Tibial nerve (tissue), 4 donors: ENCODE data around the gene CWF19L1. TPM values are rescaled to one million over a fixed set of nuclear protein-coding genes. Genes with fewer than 3 reads are reported as not detected.
"Not testable (repeated sequence)": the region's sequence is repeated elsewhere in the genome, so short reads cannot be mapped to it uniquely, and the experiment has no call there.

Experiments
- DNase-seq, 2 donors: peaks; one replicate each; pipeline ENCODE4 v3.0.0-alpha.2; 2019; ENCODE audit warnings: low spot score in 2 of 2
- H3K27ac ChIP-seq, 4 donors: fragments of 200-600 bp; sonication (generic) in 3 of 4; one replicate each; pipeline ENCODE4 v1.5.1; 2017 to 2019; ENCODE audit warnings: mild to moderate bottlenecking in 1 of 4
- H3K27me3 ChIP-seq, 2 donors: fragments of 200-600 bp; sonication (generic) in 1 of 2; one replicate each; pipeline versions ENCODE4 v1.5.1 to v1.6.0; 2017 to 2019
- H3K36me3 ChIP-seq, 3 donors: fragments of 200-600 bp; sonication (generic); one replicate each; pipeline ENCODE4 v1.5.1; 2018 to 2019
- H3K4me1 ChIP-seq, 4 donors: fragments of 200-600 bp; sonication (generic) in 3 of 4; one replicate each; pipeline ENCODE4 v1.5.1; 2017 to 2019
- H3K4me3 ChIP-seq, 4 donors: fragments of 200-600 bp; sonication (generic) in 3 of 4; one replicate each; pipeline ENCODE4 v1.5.1; 2017 to 2019; ENCODE audit warnings: mild to moderate bottlenecking in 1 of 4, moderate library complexity in 1 of 4
- H3K9me3 ChIP-seq, 4 donors: fragments of 200-600 bp; sonication (generic) in 3 of 4; one replicate each; pipeline ENCODE4 v1.5.1; 2017 to 2019
- EP300 ChIP-seq, 2 donors: sonication (generic); formaldehyde crosslinking; IDR thresholded peaks; one replicate each; pipeline ENCODE4 v1.6.1; 2017; ENCODE audit warnings: antibody characterized with exemption in 2 of 2, mild to moderate bottlenecking in 1 of 2
- POLR2A ChIP-seq, 2 donors: fragments of 450-650 bp; IDR thresholded peaks; one replicate each; pipeline ENCODE4 v1.6.1; 2017; ENCODE audit warnings: antibody characterized with exemption in 2 of 2, mild to moderate bottlenecking in 2 of 2, moderate library complexity in 2 of 2
- WGBS, 2 donors: methylation state at CpG; one replicate each; pipeline ENCODE4 v1.1.5; 2018; 5-methylcytosine and 5-hydroxymethylcytosine counted together
- total RNA-seq, 4 donors: library from RNA; depleted of rRNA; stranded (reverse); fragments of >200 nt; gene quantifications; one replicate each; pipeline ENCODE4 v1.1.0, GENCODE V29; 2016
- TF ChIP-seq, protein P1 (sequence below), 5 experiments: fragments of 200-600 bp in 3 of 5; fragments of 450-650 bp in 2 of 5; sonication (generic) in 3 of 5; IDR thresholded peaks; one replicate each; pipeline ENCODE4 v1.5.1; 2016 to 2019; ENCODE audit warnings: antibody characterized with exemption in 5 of 5, mild to moderate bottlenecking in 3 of 5, moderate library complexity in 2 of 5

The CWF19L1 gene
- total RNA-seq, 4 donors from 2014 or later, result 21.9 to 35.9 (median 26.1) TPM

DNA sequence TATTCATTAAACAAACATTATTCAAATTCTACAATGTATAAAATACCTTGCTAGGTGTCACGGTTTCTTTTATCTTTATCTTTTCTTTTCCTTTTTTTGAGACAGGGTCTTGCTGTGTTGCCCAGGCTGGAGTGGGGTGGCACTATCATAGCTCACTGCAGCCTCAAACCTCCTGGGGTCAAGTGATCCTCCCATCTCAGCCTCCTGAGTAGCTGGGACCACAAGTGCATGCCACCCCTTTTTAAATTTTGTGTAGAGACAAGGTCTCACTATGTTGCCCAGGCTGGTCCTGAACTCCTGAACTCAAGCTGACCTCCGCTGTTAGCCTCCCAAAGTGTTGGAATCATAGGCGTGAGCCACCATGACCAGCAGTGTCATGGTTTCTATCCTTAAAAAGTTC, 37.0 kb upstream of the CWF19L1 start:
- H3K36me3 ChIP-seq, result no peaks in the 10 kb centered on the region
- peaks cover 0 to 9% of the 10 kb centered on the region in 2 donors for H3K27me3 ChIP-seq
- H3K9me3 ChIP-seq, result no peaks in the 10 kb centered on the region
- H3K4me1 ChIP-seq, result no peaks in the 10 kb centered on the region
- no peak overlapping the region for H3K27ac ChIP-seq
- 73 to 83% methylated on average over 3 of the region's 3 CpGs for WGBS, 2 donors
- H3K4me3 ChIP-seq, result no peak overlapping the region
- DNase-seq, result no peak
- TF ChIP-seq EP300 (IDR thresholded peaks at IDR 0.05) (no peak), POLR2A (IDR thresholded peaks at IDR 0.05) (no peak)

DNA sequence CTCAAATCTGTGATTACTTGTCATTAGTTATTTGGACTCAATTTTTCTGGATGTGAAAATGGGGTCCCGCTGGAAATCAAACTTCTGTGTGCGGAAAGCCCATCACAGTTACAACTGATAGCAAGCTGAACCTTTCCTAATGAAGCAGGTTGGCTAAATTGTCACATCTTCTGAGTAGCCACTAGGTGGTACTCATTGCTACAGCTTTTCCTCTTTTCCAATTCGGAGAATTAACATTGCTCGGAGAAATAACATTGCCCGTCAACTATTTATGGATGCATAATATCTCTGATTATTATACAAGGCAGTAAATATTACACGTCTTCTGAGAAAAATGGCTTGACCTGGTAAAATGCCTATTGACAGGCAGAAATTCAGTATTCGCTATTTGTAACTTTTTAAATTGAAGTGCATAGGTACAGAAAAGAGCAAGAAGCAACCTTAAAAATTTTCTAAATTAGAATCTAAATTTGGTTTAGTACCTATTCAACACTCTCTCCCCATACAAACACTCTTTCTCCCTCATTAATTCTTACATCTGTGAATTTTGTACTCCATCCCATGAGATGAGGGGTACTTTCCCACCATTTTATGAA, 36.4 kb upstream of the CWF19L1 start:
- TF ChIP-seq, protein P1, sequence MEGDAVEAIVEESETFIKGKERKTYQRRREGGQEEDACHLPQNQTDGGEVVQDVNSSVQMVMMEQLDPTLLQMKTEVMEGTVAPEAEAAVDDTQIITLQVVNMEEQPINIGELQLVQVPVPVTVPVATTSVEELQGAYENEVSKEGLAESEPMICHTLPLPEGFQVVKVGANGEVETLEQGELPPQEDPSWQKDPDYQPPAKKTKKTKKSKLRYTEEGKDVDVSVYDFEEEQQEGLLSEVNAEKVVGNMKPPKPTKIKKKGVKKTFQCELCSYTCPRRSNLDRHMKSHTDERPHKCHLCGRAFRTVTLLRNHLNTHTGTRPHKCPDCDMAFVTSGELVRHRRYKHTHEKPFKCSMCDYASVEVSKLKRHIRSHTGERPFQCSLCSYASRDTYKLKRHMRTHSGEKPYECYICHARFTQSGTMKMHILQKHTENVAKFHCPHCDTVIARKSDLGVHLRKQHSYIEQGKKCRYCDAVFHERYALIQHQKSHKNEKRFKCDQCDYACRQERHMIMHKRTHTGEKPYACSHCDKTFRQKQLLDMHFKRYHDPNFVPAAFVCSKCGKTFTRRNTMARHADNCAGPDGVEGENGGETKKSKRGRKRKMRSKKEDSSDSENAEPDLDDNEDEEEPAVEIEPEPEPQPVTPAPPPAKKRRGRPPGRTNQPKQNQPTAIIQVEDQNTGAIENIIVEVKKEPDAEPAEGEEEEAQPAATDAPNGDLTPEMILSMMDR (IDR thresholded peaks at IDR 0.05), result peak; percentile 34 to 58 (median 50)
- no peak for TF ChIP-seq EP300 (IDR thresholded peaks at IDR 0.05)
- H3K4me3 ChIP-seq, result no peak overlapping the region
- 25 to 27% methylated on average over 7 of the region's 7 CpGs for WGBS, 2 donors
- H3K27me3 ChIP-seq, result peaks cover 0 to 9% of the 10 kb centered on the region in 2 donors
- no peaks in the 10 kb centered on the region for H3K4me1 ChIP-seq
- no peaks in the 10 kb centered on the region for H3K9me3 ChIP-seq
- H3K36me3 ChIP-seq, result no peaks in the 10 kb centered on the region
- no peak overlapping the region for H3K27ac ChIP-seq
- no peak for DNase-seq

DNA sequence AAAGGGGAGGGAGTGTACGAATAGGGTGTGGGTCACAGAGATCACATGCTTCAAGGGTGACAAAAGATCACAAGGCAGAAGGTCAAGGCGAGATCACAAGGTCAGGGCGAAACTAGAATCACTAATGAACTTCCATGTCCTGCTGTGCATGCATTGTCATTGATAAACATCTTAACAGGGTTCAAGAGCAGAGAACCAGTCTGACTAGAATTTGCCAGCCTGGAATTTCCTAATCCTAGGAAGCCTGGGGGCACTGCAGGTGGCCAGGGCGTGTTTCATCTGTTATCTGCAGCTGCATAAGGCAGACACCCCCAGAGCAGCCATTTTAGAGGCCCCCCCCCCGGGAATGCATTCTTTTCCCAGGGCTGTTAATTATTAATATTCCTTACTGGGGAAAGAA, 33.7 kb upstream of the CWF19L1 start:
- H3K27me3 ChIP-seq, H3K27ac ChIP-seq, DNase-seq: not testable (repeated sequence)

DNA sequence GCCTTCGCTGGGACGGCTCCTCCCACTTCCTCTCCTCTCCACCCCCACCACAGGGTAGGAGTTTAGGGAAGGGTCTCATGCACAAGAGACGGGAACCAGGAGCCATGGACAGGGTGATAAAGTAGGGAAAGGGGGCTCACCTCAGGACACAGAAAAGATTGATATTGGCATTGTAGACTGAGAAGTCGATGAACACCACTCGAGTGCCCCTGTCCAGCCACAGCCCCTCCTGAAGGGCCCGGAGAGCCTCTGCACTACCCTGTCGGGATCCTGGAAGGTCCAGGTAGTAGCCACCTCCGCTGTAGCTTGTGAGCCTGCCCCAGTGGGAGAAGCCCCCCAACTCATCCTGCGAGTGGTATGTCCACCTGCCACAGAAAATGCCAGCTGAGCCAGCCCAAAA, 29.8 kb upstream of the CWF19L1 start:
- Histone ChIP-seq H3K27me3 (no peaks in the 10 kb centered on the region), H3K4me1 (peaks cover 0 to 8% (median 0%) of the 10 kb centered on the region in 4 donors), H3K36me3 (no peaks in the 10 kb centered on the region), H3K4me3 (no peak overlapping the region), H3K9me3 (no peaks in the 10 kb centered on the region), H3K27ac (no peak overlapping the region)
- WGBS, 2 donors, result 71% methylated on average over 8 to 9 of the region's 9 CpGs
- TF ChIP-seq, protein P1 (IDR thresholded peaks at IDR 0.05), result no peak
- TF ChIP-seq POLR2A (IDR thresholded peaks at IDR 0.05) (no peak), EP300 (IDR thresholded peaks at IDR 0.05) (no peak)
- DNase-seq, result no peak

More for the DNA sequence above, 33.7 kb upstream of the CWF19L1 start:
- H3K4me3 ChIP-seq, H3K4me1 ChIP-seq, H3K9me3 ChIP-seq, H3K36me3 ChIP-seq: not testable (repeated sequence)
- whole genome bisulfite sequencing, 2 donors, result 53 to 54% methylated on average over 5 of the region's 5 CpGs

DNA sequence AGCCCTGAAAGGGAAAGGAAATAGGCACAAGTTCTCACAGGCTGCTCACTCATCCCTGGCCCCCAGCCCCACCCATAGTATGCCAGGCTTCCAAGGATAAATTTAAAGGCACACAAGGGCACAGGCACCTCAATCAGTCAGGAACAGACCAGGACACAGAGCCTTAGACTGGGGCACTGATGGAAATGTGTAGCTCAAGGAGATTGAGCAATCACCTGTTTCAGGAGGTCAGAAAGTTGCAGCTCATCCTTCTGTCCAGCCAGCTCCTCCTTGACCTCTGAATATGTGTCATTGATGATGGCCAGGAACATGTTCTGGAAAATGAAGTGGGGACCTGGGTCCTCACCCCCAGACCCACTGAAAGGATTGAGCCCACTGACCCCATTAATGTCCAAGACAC, 25.6 kb upstream of the CWF19L1 start:
- no peak for DNase-seq
- no peak for TF ChIP-seq POLR2A (IDR thresholded peaks at IDR 0.05)
- TF ChIP-seq, protein P1 (IDR thresholded peaks at IDR 0.05), result no peak
- TF ChIP-seq EP300 (IDR thresholded peaks at IDR 0.05), result no peak
- H3K9me3 ChIP-seq, result no peaks in the 10 kb centered on the region
- no peaks in the 10 kb centered on the region for H3K27me3 ChIP-seq
- H3K36me3 ChIP-seq, result no peaks in the 10 kb centered on the region
- H3K4me1 ChIP-seq, result peaks cover 0 to 18% (median 0%) of the 10 kb centered on the region in 4 donors
- no peak overlapping the region for H3K4me3 ChIP-seq
- H3K27ac ChIP-seq, result peak overlapping the region in 2 of 4 donors; percentile 64 to 80

DNA sequence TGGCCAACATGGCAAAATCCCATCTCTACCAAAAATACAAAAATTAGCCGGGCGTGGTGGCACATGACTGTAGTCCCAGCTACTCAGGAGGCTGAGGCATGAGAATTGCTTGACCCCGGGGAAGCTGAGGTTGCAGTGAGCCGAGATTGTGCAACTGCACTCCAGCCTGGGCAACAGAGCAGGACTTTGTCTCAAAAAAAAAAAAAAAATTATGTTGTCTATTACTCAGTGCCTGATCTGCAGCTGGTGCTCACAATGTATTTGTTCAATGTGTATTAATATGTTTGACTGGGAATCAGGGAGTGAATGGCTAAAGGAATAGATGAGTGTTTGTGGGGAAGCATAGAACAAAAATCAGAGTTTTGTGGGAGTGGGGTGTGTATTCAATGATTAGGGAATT, 24.9 kb upstream of the CWF19L1 start:
- peak overlapping the region in 2 of 4 donors; percentile 74 to 80 for H3K27ac ChIP-seq
- 26 to 32% methylated on average over 4 of the region's 4 CpGs for WGBS, 2 donors
- DNase-seq, result peak; percentile 18 to 26

More for the DNA sequence above, 24.9 kb upstream of the CWF19L1 start:
- H3K27me3 ChIP-seq, H3K36me3 ChIP-seq, H3K9me3 ChIP-seq, H3K4me3 ChIP-seq: not testable (repeated sequence)
- H3K4me1 ChIP-seq, result peaks cover 0 to 20% (median under 1%) of the 10 kb centered on the region in 4 donors
- peak in 1 of 2 donors; percentile 49 for TF ChIP-seq EP300 (IDR thresholded peaks at IDR 0.05)
